ENCODE data around the gene VKORC1. TPM values are rescaled to one million over a fixed set of nuclear protein-coding genes. Genes with fewer than 3 reads are reported as not detected.

The VKORC1 gene
- 100 to 1,000 TPM in 2 of 4 donors, 10 to 100 TPM in 2; 53.3 to 129 (median 94.6) TPM for total RNA-seq

- TF ChIP-seq CTCF (IDR thresholded peaks at IDR 0.05; ENCODE audit: low read depth) = no peak
Observed at GRCh38 chr16:31094424-31095120, at the start of gene VKORC1. Gene VKORC1, minus strand, starts transcription at chr16:31094797. Its CDS starts 68 bp downstream, at chr16:31094729.

GRCh38 chr16:31143694-31144148, 49.1 kb upstream of the VKORC1 start:
- no peak for TF ChIP-seq CTCF (IDR thresholded peaks at IDR 0.05; ENCODE audit: low read depth)

GRCh38 chr16:31143011-31143693, 48.6 kb upstream of the VKORC1 start:
- no peak for TF ChIP-seq CTCF (IDR thresholded peaks at IDR 0.05; ENCODE audit: low read depth)

- no peak for TF ChIP-seq CTCF (IDR thresholded peaks at IDR 0.05; ENCODE audit: low read depth)
Observed at GRCh38 chr16:31142109-31143010, 47.8 kb upstream of the VKORC1 start.

GRCh38 chr16:31141489-31142108, 47.0 kb upstream of the VKORC1 start:
- no peak for TF ChIP-seq CTCF (IDR thresholded peaks at IDR 0.05; ENCODE audit: low read depth)

GRCh38 chr16:31138621-31139578, 44.3 kb upstream of the VKORC1 start:
- no peak for TF ChIP-seq CTCF (IDR thresholded peaks at IDR 0.05; ENCODE audit: low read depth)

Data from subcutaneous adipose tissue (tissue), 4 donors.